Measurements from ENCODE around the gene XRCC2.

XRCC2 gene

DNA sequence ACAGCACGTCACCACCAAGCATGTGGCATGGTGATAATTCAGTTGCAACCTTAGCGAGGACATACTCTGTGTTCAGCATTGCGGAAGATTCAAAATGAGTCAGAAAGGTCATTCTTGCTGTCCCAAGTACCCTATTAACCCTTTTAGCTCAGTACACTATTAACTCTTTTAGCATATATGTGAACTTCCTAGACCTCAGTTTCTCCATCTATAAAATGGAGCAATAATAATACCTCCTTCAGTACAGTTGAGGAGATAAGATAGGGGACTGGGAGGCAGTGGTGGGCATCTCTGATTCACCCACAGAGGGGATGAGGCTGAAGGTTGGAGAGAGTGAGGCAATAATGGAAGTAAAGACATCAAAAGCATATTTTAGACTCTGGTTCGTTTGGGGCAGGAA lies 67.3 kb downstream of the XRCC2 start:
- DNase-seq, result no peak

DNA sequence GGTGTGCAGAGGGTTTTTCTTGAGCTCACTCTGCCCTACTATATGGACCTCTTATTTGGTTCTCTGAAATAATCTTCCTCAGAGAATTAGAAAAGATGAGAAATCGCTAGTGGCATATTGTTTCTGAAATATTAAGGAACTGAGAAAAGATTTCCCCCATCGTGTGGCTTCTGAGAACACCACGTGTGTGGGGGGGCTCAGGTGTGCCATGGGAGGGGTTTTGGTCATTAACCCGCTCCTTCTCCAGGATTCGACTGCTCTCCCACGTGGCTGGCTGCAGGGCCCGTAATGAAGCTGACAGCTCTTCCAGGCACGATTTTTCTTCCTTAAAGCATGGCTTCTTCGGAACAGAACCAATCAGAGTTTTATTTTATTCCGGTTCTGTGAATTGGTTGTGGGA lies 67.7 kb downstream of the XRCC2 start:
- no peak for DNase-seq

DNA sequence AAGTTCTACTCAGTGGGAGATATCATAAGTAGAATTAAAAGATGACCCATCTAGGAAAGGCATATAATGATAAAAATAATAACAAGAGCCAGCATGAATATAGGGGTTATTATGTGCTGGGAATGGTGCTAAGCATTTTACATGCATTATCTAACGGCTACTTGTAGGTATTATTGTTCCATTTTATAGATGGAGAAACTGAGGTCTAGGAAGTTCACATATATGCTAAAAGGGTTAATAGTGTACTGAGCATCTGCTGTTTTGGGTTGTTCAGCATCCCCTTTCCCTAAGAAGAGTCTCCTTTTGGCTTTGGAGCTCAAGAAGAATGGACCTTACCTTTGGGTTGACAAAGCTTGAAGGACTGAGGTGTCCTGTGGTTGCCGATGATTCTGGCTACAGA lies 68.9 kb downstream of the XRCC2 start:
- DNase-seq, result no peak

DNA sequence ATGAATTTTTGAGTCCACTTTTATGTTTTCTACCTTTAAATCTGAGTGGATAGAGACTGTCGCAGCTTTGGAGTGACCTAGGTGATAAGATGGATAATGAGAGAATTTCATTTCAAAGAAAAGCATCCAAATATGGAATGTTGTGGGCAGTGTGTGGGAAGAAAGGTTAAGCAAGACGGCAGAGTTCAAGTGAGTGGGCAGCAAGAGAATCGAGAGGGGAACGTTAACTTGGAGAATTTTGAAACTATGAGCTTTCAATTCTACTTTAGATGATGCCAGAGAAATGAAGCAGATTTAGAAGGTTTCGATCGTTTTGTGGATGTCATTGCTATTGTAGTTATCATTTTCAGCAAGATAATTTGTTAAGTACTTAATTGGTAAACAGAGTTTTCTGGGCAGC lies 73.0 kb downstream of the XRCC2 start:
- DNase-seq, result no peak

DNA sequence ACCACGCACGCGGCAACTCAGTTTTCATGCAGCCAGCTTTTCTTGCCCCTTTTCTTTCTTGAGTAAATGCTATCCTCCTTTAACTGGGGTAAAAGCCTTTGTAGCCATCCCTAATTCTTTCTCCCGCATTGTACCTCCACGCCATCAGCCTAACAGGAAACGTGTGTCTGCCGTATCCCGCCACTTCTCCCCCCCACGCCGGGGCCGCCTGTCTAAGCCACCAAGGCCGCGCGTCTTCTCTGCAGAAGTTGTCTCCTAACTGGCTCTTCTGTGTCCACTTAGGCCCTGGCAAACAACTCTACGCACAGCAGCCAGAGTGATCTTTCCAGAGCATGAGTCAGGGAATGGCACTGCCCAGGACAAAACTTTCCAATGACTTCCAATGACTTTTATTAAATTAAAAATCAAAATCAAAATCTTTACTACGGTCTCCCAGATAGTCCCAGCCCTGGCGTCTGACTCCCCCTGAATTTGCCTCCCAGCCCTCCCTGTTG lies 74.6 kb downstream of the XRCC2 start:
- no peak for DNase-seq

DNA sequence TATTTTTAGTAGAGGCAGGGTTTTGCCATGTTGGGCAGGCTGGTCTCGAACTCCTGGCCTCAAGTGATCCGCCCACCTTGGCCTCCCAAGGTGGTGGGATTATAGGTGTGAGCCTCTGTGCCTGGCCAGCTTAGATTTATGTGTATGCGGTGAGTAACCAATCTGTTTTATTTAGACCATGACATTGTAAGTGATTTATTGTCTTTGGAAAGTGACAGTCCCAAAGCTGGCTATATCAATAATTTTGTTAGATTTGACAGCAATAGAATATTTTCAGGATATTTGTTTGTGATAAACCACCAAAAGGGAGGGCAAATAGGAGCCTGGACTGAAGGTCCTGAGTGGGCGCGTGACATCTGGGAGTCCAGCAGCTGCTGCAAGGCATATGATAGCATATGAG lies 75.7 kb downstream of the XRCC2 start:
- DNase-seq, result no peak

DNA sequence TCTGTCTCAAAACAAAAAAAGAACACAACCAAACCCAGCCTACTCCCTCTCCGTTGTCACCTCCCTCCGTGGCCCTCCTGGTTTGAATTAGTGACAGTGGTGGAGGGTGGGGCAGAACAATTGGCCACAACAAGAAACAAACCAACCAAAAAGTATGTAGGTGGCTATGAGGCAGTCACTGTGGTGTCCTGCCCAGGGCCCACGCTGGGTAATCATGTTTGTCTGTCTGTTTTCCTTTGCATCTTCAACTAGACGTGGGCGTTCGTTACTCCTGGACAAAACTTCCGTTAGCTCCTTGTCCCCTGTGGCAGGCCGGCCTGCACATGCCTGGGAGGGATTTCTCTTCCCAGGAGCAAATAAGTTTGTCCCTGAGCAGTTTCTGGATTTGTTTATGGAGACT lies 78.4 kb downstream of the XRCC2 start:
- no peak for DNase-seq

DNA sequence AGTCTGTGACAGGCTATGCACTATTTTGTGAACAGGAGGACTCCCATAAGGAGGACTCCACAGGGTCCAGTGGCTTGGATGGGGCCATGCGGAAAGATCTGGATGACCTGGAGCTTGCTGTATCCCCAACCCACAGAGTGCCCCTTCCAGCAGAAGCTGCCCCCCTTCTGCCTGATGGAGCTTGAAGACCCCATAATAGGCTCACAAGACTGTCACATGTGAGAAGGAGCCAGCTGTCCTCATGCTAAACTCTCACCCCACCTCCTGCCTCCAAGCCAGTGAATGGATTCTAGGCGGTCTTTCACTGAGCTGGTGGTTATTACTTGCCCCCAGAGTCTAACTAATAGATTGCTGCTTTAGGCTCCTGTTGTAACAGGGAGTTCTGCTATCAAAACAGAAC lies 79.1 kb downstream of the XRCC2 start:
- no peak for DNase-seq
